Measurements from ENCODE around the gene FAHD2B. TPM values are rescaled to one million over a fixed set of nuclear protein-coding genes. Genes with fewer than 3 reads are reported as not detected.
"Not testable (repeated sequence)": the region's sequence is repeated elsewhere in the genome, so short reads cannot be mapped to it uniquely, and the experiment has no call there.

Gene FAHD2B
- total RNA-seq, 2 donors from 2014 or later, result 36.3 to 49.7 TPM

- H3K27ac Mint-ChIP-seq; H3K4me3 Mint-ChIP-seq; H3K27me3 Mint-ChIP-seq (ENCODE audit: insufficient read depth); H3K36me3 ChIP-seq (ENCODE audit: control insufficient read depth, insufficient read depth, low read length); DNase-seq; H3K4me1 ChIP-seq (ENCODE audit: control insufficient read depth, insufficient read depth, low read length); H3K36me3 Mint-ChIP-seq (ENCODE audit: low read depth); H3K4me3 ChIP-seq (ENCODE audit: low read length); H3K9me3 ChIP-seq (ENCODE audit: control insufficient read depth, low read length); H3K27me3 ChIP-seq (ENCODE audit: control insufficient read depth, insufficient read depth, low read length, poor library complexity, severe bottlenecking); H3K27ac ChIP-seq (ENCODE audit: low read depth, low read length); H3K9me3 Mint-ChIP-seq; H3K9ac ChIP-seq (ENCODE audit: extremely low read depth, low read length, poor library complexity, severe bottlenecking): not testable (repeated sequence)
- peak; percentile 42 for TF ChIP-seq CTCF (conservative IDR thresholded peaks at IDR 0.05)
- peaks cover 11% of the 10 kb centered on the region for H3K4me1 Mint-ChIP-seq
- 89 to 100% methylated on average over 1 to 3 of the region's 3 CpGs for WGBS, 2 experiments (ENCODE audit: insufficient coverage in 1 of 2, insufficient read length in 1 of 2)
Measured at GRCh38 chr2:97056150-97056549, 38.5 kb downstream of the FAHD2B start.

GRCh38 chr2:97050032-97050431 lies 44.6 kb downstream of the FAHD2B start:
- H3K9me3 ChIP-seq (ENCODE audit: control insufficient read depth, low read length); H3K27me3 Mint-ChIP-seq (ENCODE audit: insufficient read depth); H3K9me3 Mint-ChIP-seq; H3K36me3 ChIP-seq (ENCODE audit: control insufficient read depth, insufficient read depth, low read length); H3K9ac ChIP-seq (ENCODE audit: extremely low read depth, low read length, poor library complexity, severe bottlenecking); H3K36me3 Mint-ChIP-seq (ENCODE audit: low read depth); H3K4me3 ChIP-seq (ENCODE audit: low read length); H3K27me3 ChIP-seq (ENCODE audit: control insufficient read depth, insufficient read depth, low read length, poor library complexity, severe bottlenecking); DNase-seq; H3K27ac Mint-ChIP-seq; H3K4me3 Mint-ChIP-seq; H3K27ac ChIP-seq (ENCODE audit: low read depth, low read length); H3K4me1 ChIP-seq (ENCODE audit: control insufficient read depth, insufficient read depth, low read length): not testable (repeated sequence)
- no CpG with 5 or more reads among the region's 2 CpGs for WGBS, 2 experiments (ENCODE audit: insufficient coverage in 1 of 2, insufficient read length in 1 of 2)
- peaks cover 15% of the 10 kb centered on the region for H3K4me1 Mint-ChIP-seq

- not testable (repeated sequence) for H3K27ac Mint-ChIP-seq; H3K4me3 ChIP-seq (ENCODE audit: low read length); H3K4me1 ChIP-seq (ENCODE audit: control insufficient read depth, insufficient read depth, low read length); DNase-seq; H3K9me3 Mint-ChIP-seq; H3K36me3 Mint-ChIP-seq (ENCODE audit: low read depth); H3K9me3 ChIP-seq (ENCODE audit: control insufficient read depth, low read length); H3K27ac ChIP-seq (ENCODE audit: low read depth, low read length); H3K27me3 Mint-ChIP-seq (ENCODE audit: insufficient read depth); H3K4me3 Mint-ChIP-seq; H3K27me3 ChIP-seq (ENCODE audit: control insufficient read depth, insufficient read depth, low read length, poor library complexity, severe bottlenecking); H3K9ac ChIP-seq (ENCODE audit: extremely low read depth, low read length, poor library complexity, severe bottlenecking); H3K36me3 ChIP-seq (ENCODE audit: control insufficient read depth, insufficient read depth, low read length)
- H3K4me1 Mint-ChIP-seq, result peaks cover 17% of the 10 kb centered on the region
- WGBS, 2 experiments (ENCODE audit: insufficient coverage in 1 of 2, insufficient read length in 1 of 2), result 80% methylated on average over 6 of the region's 7 CpGs; no CpG with 5 or more reads in 1 of the 2 experiments
Measured at GRCh38 chr2:97048448-97048847, 46.2 kb downstream of the FAHD2B start.

- H3K36me3 ChIP-seq (ENCODE audit: control insufficient read depth, insufficient read depth, low read length); H3K9ac ChIP-seq (ENCODE audit: extremely low read depth, low read length, poor library complexity, severe bottlenecking); H3K27ac ChIP-seq (ENCODE audit: low read depth, low read length); H3K4me3 Mint-ChIP-seq; H3K27ac Mint-ChIP-seq; H3K9me3 ChIP-seq (ENCODE audit: control insufficient read depth, low read length); H3K27me3 Mint-ChIP-seq (ENCODE audit: insufficient read depth); DNase-seq; H3K36me3 Mint-ChIP-seq (ENCODE audit: low read depth); H3K27me3 ChIP-seq (ENCODE audit: control insufficient read depth, insufficient read depth, low read length, poor library complexity, severe bottlenecking); H3K4me1 ChIP-seq (ENCODE audit: control insufficient read depth, insufficient read depth, low read length); H3K4me3 ChIP-seq (ENCODE audit: low read length); H3K9me3 Mint-ChIP-seq: not testable (repeated sequence)
- peaks cover 17% of the 10 kb centered on the region for H3K4me1 Mint-ChIP-seq
- WGBS, 2 experiments (ENCODE audit: insufficient coverage in 1 of 2, insufficient read length in 1 of 2), result 91% methylated on average over 2 of the region's 3 CpGs; no CpG with 5 or more reads in 1 of the 2 experiments
Measured at GRCh38 chr2:97046676-97047075, 48.0 kb downstream of the FAHD2B start.

GRCh38 chr2:97045895-97046499 lies 48.7 kb downstream of the FAHD2B start:
- H3K4me3 ChIP-seq (ENCODE audit: low read length); H3K27me3 Mint-ChIP-seq (ENCODE audit: insufficient read depth); DNase-seq; H3K27ac ChIP-seq (ENCODE audit: low read depth, low read length); H3K9ac ChIP-seq (ENCODE audit: extremely low read depth, low read length, poor library complexity, severe bottlenecking); H3K4me1 ChIP-seq (ENCODE audit: control insufficient read depth, insufficient read depth, low read length); H3K4me3 Mint-ChIP-seq; H3K9me3 ChIP-seq (ENCODE audit: control insufficient read depth, low read length); H3K9me3 Mint-ChIP-seq; H3K27ac Mint-ChIP-seq; H3K36me3 Mint-ChIP-seq (ENCODE audit: low read depth); H3K27me3 ChIP-seq (ENCODE audit: control insufficient read depth, insufficient read depth, low read length, poor library complexity, severe bottlenecking); H3K36me3 ChIP-seq (ENCODE audit: control insufficient read depth, insufficient read depth, low read length): not testable (repeated sequence)
- WGBS, 2 experiments (ENCODE audit: insufficient coverage in 1 of 2, insufficient read length in 1 of 2), result 76 to 100% methylated on average over 1 to 3 of the region's 3 CpGs
- H3K4me1 Mint-ChIP-seq, result peaks cover 17% of the 10 kb centered on the region
